Stimulated activated naive CD8-positive, alpha-beta T cell treated with anti-CD3 and anti-CD28 coated beads, Interleukin-15, amount 100 ng/mL, for 72 hours (primary cell): Measurements from ENCODE around the gene LRRFIP1.
"Not testable (repeated sequence)": the region's sequence is repeated elsewhere in the genome, so short reads cannot be mapped to it uniquely, and the experiment has no call there.

Source experiments
- ATAC-seq: fragments of 150-1000 bp; cut with Tn5 transposase; 2 replicates; pipeline ENCODE4 v1.10.0; 2021; ENCODE audit warnings: mild to moderate bottlenecking, moderate library complexity
- DNase-seq, 2 donors: peaks; one replicate each; pipeline ENCODE4 v3.0.0; 2021 to 2022
- H3K27ac Mint-ChIP-seq, 2 donors: one replicate each; pipeline ENCODE4 v1.8.0; 2022; ENCODE audit warnings: mild to moderate bottlenecking in 2 of 2, mixed read lengths in 2 of 2, moderate library complexity in 2 of 2
- H3K27me3 Mint-ChIP-seq: one replicate; pipeline ENCODE4 v1.8.0; 2022; ENCODE audit warnings: mixed read lengths
- H3K4me1 Mint-ChIP-seq: one replicate; pipeline ENCODE4 v1.8.0; 2022; ENCODE audit warnings: mild to moderate bottlenecking, mixed read lengths
- H3K4me3 Mint-ChIP-seq, 2 donors: one replicate each; pipeline ENCODE4 v1.8.0; 2022; ENCODE audit warnings: mild to moderate bottlenecking in 2 of 2, mixed read lengths in 2 of 2, moderate library complexity in 1 of 2
- H3K9me3 Mint-ChIP-seq, 2 donors: one replicate each; pipeline ENCODE4 v1.8.0; 2022; ENCODE audit warnings: mixed read lengths in 2 of 2

LRRFIP1 gene

GRCh38 chr2:237765122-237765521 is 137.7 kb downstream of the LRRFIP1 start:
- H3K4me3 Mint-ChIP-seq, H3K9me3 Mint-ChIP-seq, H3K27me3 Mint-ChIP-seq, ATAC-seq, H3K27ac Mint-ChIP-seq, H3K4me1 Mint-ChIP-seq, DNase-seq: not testable (repeated sequence)

- ATAC-seq (no peak), DNase-seq (no peak)
- no peaks in the 10 kb centered on the region for H3K27me3 Mint-ChIP-seq
- H3K9me3 Mint-ChIP-seq: no peaks in the 10 kb centered on the region
- no peak overlapping the region for H3K27ac Mint-ChIP-seq
- H3K4me3 Mint-ChIP-seq: no peak overlapping the region
- no peaks in the 10 kb centered on the region for H3K4me1 Mint-ChIP-seq
These were observed 138.5 kb downstream of the LRRFIP1 start for GRCh38 chr2:237765875-237766274.

- DNase-seq (no peak), ATAC-seq (no peak)
- Mint-ChIP-seq H3K4me3 (no peak overlapping the region), H3K9me3 (no peaks in the 10 kb centered on the region), H3K27ac (peak overlapping the region; percentile 75 to 81), H3K27me3 (no peaks in the 10 kb centered on the region), H3K4me1 (no peaks in the 10 kb centered on the region)
These were observed 139.0 kb downstream of the LRRFIP1 start for GRCh38 chr2:237766340-237766739.

GRCh38 chr2:237772513-237772912 is 145.1 kb downstream of the LRRFIP1 start:
- Mint-ChIP-seq H3K4me3 (no peak overlapping the region), H3K27me3 (no peaks in the 10 kb centered on the region), H3K27ac (no peak overlapping the region), H3K9me3 (no peaks in the 10 kb centered on the region), H3K4me1 (peaks cover 6% of the 10 kb centered on the region)
- DNase-seq (no peak), ATAC-seq (no peak)

GRCh38 chr2:237773826-237774225 is 146.4 kb downstream of the LRRFIP1 start:
- no peak overlapping the region for H3K27ac Mint-ChIP-seq
- DNase-seq (no peak), ATAC-seq (no peak)
- no peaks in the 10 kb centered on the region for H3K27me3 Mint-ChIP-seq
- peaks cover 6% of the 10 kb centered on the region for H3K4me1 Mint-ChIP-seq
- no peaks in the 10 kb centered on the region for H3K9me3 Mint-ChIP-seq
- H3K4me3 Mint-ChIP-seq: no peak overlapping the region

GRCh38 chr2:237774811-237775553 is 147.6 kb downstream of the LRRFIP1 start:
- ATAC-seq: peak; percentile 81
- no peaks in the 10 kb centered on the region for H3K9me3 Mint-ChIP-seq
- no peak overlapping the region for H3K4me3 Mint-ChIP-seq
- peak; percentile 39 to 52 for DNase-seq
- H3K4me1 Mint-ChIP-seq: peaks cover 6% of the 10 kb centered on the region
- H3K27me3 Mint-ChIP-seq: no peaks in the 10 kb centered on the region
- H3K27ac Mint-ChIP-seq: no peak overlapping the region

- ATAC-seq: no peak
These were observed 152.1 kb downstream of the LRRFIP1 start for GRCh38 chr2:237779521-237779920.

GRCh38 chr2:237782181-237782580 is 154.8 kb downstream of the LRRFIP1 start:
- H3K27ac Mint-ChIP-seq: no peak overlapping the region
- H3K9me3 Mint-ChIP-seq: peaks cover 0 to 32% of the 10 kb centered on the region in 2 donors
- no peak for ATAC-seq
- DNase-seq: no peak
- H3K4me1 Mint-ChIP-seq: no peaks in the 10 kb centered on the region
- H3K27me3 Mint-ChIP-seq: no peaks in the 10 kb centered on the region
- no peak overlapping the region for H3K4me3 Mint-ChIP-seq

More at GRCh38 chr2:237779521-237779920, 152.1 kb downstream of the LRRFIP1 start:
- Mint-ChIP-seq H3K27me3 (no peaks in the 10 kb centered on the region), H3K27ac (peak overlapping the region in 1 of 2 donors; percentile 71), H3K4me1 (peaks cover 6% of the 10 kb centered on the region), H3K4me3 (no peak overlapping the region), H3K9me3 (peaks cover 0 to 24% of the 10 kb centered on the region in 2 donors)
- no peak for DNase-seq

GRCh38 chr2:237783678-237784077 is 156.3 kb downstream of the LRRFIP1 start:
- not testable (repeated sequence) for DNase-seq, ATAC-seq, H3K4me1 Mint-ChIP-seq, H3K27me3 Mint-ChIP-seq, H3K4me3 Mint-ChIP-seq, H3K27ac Mint-ChIP-seq
- peaks cover 0 to 33% of the 10 kb centered on the region in 2 donors for H3K9me3 Mint-ChIP-seq

- Mint-ChIP-seq H3K27me3 (no peaks in the 10 kb centered on the region), H3K4me1 (no peaks in the 10 kb centered on the region), H3K27ac (peak overlapping the region in 1 of 2 donors; percentile 94), H3K9me3 (peaks cover 0 to 24% of the 10 kb centered on the region in 2 donors), H3K4me3 (no peak overlapping the region)
- ATAC-seq: no peak
- DNase-seq: no peak
These were observed 159.5 kb downstream of the LRRFIP1 start for GRCh38 chr2:237786936-237787335.

GRCh38 chr2:237790353-237790752 is 163.0 kb downstream of the LRRFIP1 start:
- DNase-seq: no peak
- no peak for ATAC-seq
- no peaks in the 10 kb centered on the region for H3K4me1 Mint-ChIP-seq
- H3K27ac Mint-ChIP-seq: no peak overlapping the region
- H3K9me3 Mint-ChIP-seq: peaks cover 0 to 10% of the 10 kb centered on the region in 2 donors
- H3K4me3 Mint-ChIP-seq: no peak overlapping the region
- H3K27me3 Mint-ChIP-seq: no peaks in the 10 kb centered on the region

- H3K4me3 Mint-ChIP-seq: no peak overlapping the region
- no peaks in the 10 kb centered on the region for H3K27me3 Mint-ChIP-seq
- ATAC-seq (no peak), DNase-seq (no peak)
- H3K9me3 Mint-ChIP-seq: peaks cover 0 to 1% of the 10 kb centered on the region in 2 donors
- H3K4me1 Mint-ChIP-seq: no peaks in the 10 kb centered on the region
- no peak overlapping the region for H3K27ac Mint-ChIP-seq
These were observed 164.8 kb downstream of the LRRFIP1 start for GRCh38 chr2:237791977-237792727.

- Mint-ChIP-seq H3K4me1 (no peaks in the 10 kb centered on the region), H3K9me3 (peaks cover 10 to 13% of the 10 kb centered on the region in 2 donors), H3K27ac (no peak overlapping the region), H3K4me3 (no peak overlapping the region), H3K27me3 (no peaks in the 10 kb centered on the region)
- ATAC-seq: no peak
- DNase-seq: no peak
These were observed 169.9 kb downstream of the LRRFIP1 start for GRCh38 chr2:237797253-237797652.

- DNase-seq (no peak), ATAC-seq (no peak)
- Mint-ChIP-seq H3K4me3 (no peak within 1 kb of the TSS), H3K27me3 (no peaks in the 10 kb centered on the region), H3K27ac (peak within 1 kb of the TSS in 1 of 2 donors; percentile 57), H3K9me3 (peaks cover 10 to 13% of the 10 kb centered on the region in 2 donors), H3K4me1 (peaks cover 6% of the 10 kb centered on the region)
These were observed 171.1 kb downstream of the LRRFIP1 start, which contains the start of gene RBM44 for GRCh38 chr2:237798236-237799059. Gene RBM44 (plus strand): TSS chr2:237798779. CDS start chr2:237813610, 14,831 bp downstream.

- Mint-ChIP-seq H3K27me3 (no peaks in the 10 kb centered on the region), H3K9me3 (peaks cover 10 to 13% of the 10 kb centered on the region in 2 donors), H3K27ac (peak overlapping the region in 1 of 2 donors; percentile 42), H3K4me1 (peaks cover 6% of the 10 kb centered on the region), H3K4me3 (no peak overlapping the region)
- no peak for ATAC-seq
- no peak for DNase-seq
These were observed 171.7 kb downstream of the LRRFIP1 start for GRCh38 chr2:237799060-237799428.
